Heart right ventricle (tissue), 16 donors: ENCODE data around the gene SLC1A3. TPM values are rescaled to one million over a fixed set of nuclear protein-coding genes. Genes with fewer than 3 reads are reported as not detected.
A peak's percentile ranks its signal among the peaks of the same experiment; 100 is the strongest.

ENCODE experiments used
- ATAC-seq, 8 donors: fragments of 200-7000 bp; cut with Tn5 transposase; one replicate each; pipeline ENCODE4 v1.9.1; 2020; ENCODE audit warnings: mild to moderate bottlenecking in 8 of 8, moderate library complexity in 8 of 8, moderate number of reproducible peaks in 1 of 8
- DNase-seq, 2 donors: peaks; one replicate each; pipeline ENCODE4 v3.0.0-alpha.2; 2020
- H3K27ac ChIP-seq, 10 donors: fragments of 200-600 bp; sonication (generic) in 2 of 10; one replicate each; pipeline versions ENCODE4 v1.5.0 to v1.8.0; 2020 to 2022; ENCODE audit warnings: mild to moderate bottlenecking in 3 of 10
- H3K27me3 ChIP-seq, 7 donors: fragments of 200-600 bp; one replicate each; pipeline ENCODE4 v1.8.0; 2021 to 2022; ENCODE audit warnings: mild to moderate bottlenecking in 2 of 7
- H3K36me3 ChIP-seq, 9 donors: fragments of 200-600 bp; sonication (generic) in 1 of 9; one replicate each; pipeline versions ENCODE4 v1.5.0 to v1.8.0; 2020 to 2022; ENCODE audit warnings: mild to moderate bottlenecking in 2 of 9
- H3K4me1 ChIP-seq, 9 donors: fragments of 200-600 bp; sonication (generic) in 1 of 9; one replicate each; pipeline versions ENCODE4 v1.5.0 to v1.8.0; 2020 to 2022; ENCODE audit warnings: mild to moderate bottlenecking in 4 of 9
- H3K4me3 ChIP-seq, 10 donors: fragments of 200-600 bp; sonication (generic) in 2 of 10; one replicate each; pipeline versions ENCODE4 v1.5.0 to v1.8.0; 2020 to 2022; ENCODE audit warnings: mild to moderate bottlenecking in 7 of 10, moderate library complexity in 2 of 10
- H3K9me3 ChIP-seq, 11 donors: fragments of 200-600 bp in 10 of 11; sonication (generic) in 2 of 11; one replicate each; pipeline versions ENCODE4 v1.5.0 to v1.8.0; 2013 to 2022; ENCODE audit warnings: mild to moderate bottlenecking in 2 of 11, control low read depth in 1 of 11, moderate library complexity in 1 of 11
- WGBS, 2 donors: extraction: QIAGEN DNeasy Blood & Tissue Kit; methylation state at CpG; one replicate each; pipeline ENCODE4 v1.1.7; 2013; ENCODE audit warnings: inconsistent platforms in 1 of 2; 5-methylcytosine and 5-hydroxymethylcytosine counted together
- intact Hi-C, 10 donors: fragments of 100-400 bp; cut with DNase I; formaldehyde crosslinking; loops; one replicate each; pipeline versions ENCODE4 v1.11.1 to v1.14.2; 2022
- polyA plus RNA-seq, 2 donors: library from polyadenylated mRNA; stranded (reverse); fragments of 200-250 nt; gene quantifications; one replicate each; pipeline ENCODE4 v1.2.3, GENCODE V29; 2013
- total RNA-seq, 10 donors: library from RNA; stranded (reverse); fragmentation: NEBNext Ultra II Directional in 3 of 10; extraction: Animal tissue kit (Norgen Biotek cat#: 25700) in 3 of 10; gene quantifications; one replicate each; pipeline versions ENCODE4 v1.2.1 to v1.2.4, GENCODE V29; 2021 to 2023
- TF ChIP-seq, protein P1 (sequence below), 9 donors: fragments of 200-600 bp; sonication (generic) in 2 of 9; IDR thresholded peaks; one replicate each; pipeline versions ENCODE4 v1.5.0 to v1.8.0; 2021 to 2022; ENCODE audit warnings: antibody characterized with exemption in 9 of 9, mild to moderate bottlenecking in 5 of 9, moderate library complexity in 1 of 9
- donor health status: Arrhythmogenic right ventricular cardiomyopathy.
- donor health status: ischemic (EF 13 %, LVEDD 7.1; RV severe dilation, severe dysfunction).
- donor health status: healthy with polysubstance abuse.
- donor health status: DM: no; HTN: yes; CAD: no.
- donor health status: DM: no; HTN: no; CAD: no.
- donor health status: ischemic (EF 25% LVEDD 6.9; RV normal size, moderate dysfunction).
- donor health status: ischemic (EF 25% LVEDD 5.7; RV mildly dilated, moderate dysfunction).
- donor health status: healthy.
- donor health status: DM: yes; HTN: yes; CAD: no.
- donor health status: Ischemic cardiomyopathy.
- donor health status: ischemic (EF 35%, LVEDD 5.7; RV mildly dilated, moderate dysfunction).
- donor health status: nonischemic (EF 11% LVEDD 7.7; RV severe dilation, severe dysfunction).
- donor health status: DM: yes; HTN: yes; CAD: no.
- donor health status: PGD.
- donor health status: ischemic (EF 29% LVEDD 5.4; RV normal size, mild dysfunction).
- donor health status: nonischemic (EF 23%, LVEDD 6.1; RV moderate dilation, normal function).

The SLC1A3 gene
- total and polyA plus RNA-seq, 12 donors, result 39.5 to 83.6 (median 58.5) TPM

DNA sequence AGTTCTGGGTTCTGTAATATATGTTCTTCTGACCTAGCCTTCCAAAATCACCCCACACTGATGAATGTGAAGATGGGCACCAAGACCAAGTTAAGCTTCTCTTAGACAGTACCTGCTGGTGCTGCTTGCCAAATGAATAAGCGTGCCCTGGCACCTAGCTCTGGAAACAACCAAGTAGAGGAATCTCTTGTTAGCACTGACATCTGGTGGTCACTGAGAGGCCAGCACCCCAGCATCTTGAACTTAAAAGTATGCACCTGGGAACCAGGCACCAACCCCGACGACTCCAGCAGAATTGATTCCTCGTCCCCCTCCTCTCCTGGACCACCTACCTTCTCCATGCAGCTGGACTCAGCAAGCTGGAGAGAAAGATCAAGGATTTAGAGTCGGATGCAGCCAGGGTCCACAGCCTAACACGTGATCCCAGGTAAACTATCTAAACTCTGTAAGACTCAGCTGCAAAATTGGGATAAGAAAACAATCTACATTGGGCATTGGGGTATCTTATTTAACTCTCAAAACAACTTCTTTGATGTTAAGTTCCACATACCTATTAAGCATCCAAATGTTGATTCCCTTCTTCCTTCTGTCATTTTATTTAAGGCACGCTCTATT, 89.8 kb downstream of the SLC1A3 start:
- peak; percentile 29 to 42 for DNase-seq

DNA sequence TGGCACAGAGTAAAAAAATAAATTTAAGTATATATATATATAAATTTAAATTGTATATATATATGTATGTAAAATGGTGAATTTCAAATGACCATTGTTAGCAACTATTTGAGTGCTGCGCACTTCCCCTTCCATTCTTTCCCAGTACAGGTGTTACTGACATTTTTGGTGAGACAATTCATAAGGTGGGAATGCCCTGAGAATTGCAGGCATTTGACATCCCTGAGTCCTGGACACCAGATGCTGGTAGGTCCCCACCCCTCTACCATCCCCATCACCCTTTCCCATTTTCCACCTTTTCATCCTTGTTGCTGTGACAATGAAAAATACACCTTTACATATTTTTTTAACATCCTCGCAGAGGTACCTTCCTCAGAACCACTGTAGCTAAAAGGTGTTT, 91.6 kb downstream of the SLC1A3 start:
- H3K27ac ChIP-seq, result no peak overlapping the region

More for the DNA sequence above, 89.8 kb downstream of the SLC1A3 start:
- no peaks in the 10 kb centered on the region for H3K9me3 ChIP-seq
- no peaks in the 10 kb centered on the region for H3K27me3 ChIP-seq
- intact Hi-C loops, result loop anchor here in 7 of 10 donors (1.0 to 10.0 kb wide), 7 partner anchors 171 to 451 kb away; partner anchors contain the start of gene NADK2 (in 1 of the 7)
- WGBS, 2 donors, result 34 to 37% methylated on average over 7 of the region's 7 CpGs
- no peaks in the 10 kb centered on the region for H3K36me3 ChIP-seq
- H3K4me1 ChIP-seq, result peaks cover 5 to 35% (median 20%) of the 10 kb centered on the region in 9 donors
- TF ChIP-seq, protein P1, sequence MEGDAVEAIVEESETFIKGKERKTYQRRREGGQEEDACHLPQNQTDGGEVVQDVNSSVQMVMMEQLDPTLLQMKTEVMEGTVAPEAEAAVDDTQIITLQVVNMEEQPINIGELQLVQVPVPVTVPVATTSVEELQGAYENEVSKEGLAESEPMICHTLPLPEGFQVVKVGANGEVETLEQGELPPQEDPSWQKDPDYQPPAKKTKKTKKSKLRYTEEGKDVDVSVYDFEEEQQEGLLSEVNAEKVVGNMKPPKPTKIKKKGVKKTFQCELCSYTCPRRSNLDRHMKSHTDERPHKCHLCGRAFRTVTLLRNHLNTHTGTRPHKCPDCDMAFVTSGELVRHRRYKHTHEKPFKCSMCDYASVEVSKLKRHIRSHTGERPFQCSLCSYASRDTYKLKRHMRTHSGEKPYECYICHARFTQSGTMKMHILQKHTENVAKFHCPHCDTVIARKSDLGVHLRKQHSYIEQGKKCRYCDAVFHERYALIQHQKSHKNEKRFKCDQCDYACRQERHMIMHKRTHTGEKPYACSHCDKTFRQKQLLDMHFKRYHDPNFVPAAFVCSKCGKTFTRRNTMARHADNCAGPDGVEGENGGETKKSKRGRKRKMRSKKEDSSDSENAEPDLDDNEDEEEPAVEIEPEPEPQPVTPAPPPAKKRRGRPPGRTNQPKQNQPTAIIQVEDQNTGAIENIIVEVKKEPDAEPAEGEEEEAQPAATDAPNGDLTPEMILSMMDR (IDR thresholded peaks at IDR 0.05), result peak; percentile 27 to 71 (median 64)
- no peak overlapping the region for H3K4me3 ChIP-seq
- peak in 1 of 8 donors; percentile 38 for ATAC-seq
- H3K27ac ChIP-seq, result no peak overlapping the region

DNA sequence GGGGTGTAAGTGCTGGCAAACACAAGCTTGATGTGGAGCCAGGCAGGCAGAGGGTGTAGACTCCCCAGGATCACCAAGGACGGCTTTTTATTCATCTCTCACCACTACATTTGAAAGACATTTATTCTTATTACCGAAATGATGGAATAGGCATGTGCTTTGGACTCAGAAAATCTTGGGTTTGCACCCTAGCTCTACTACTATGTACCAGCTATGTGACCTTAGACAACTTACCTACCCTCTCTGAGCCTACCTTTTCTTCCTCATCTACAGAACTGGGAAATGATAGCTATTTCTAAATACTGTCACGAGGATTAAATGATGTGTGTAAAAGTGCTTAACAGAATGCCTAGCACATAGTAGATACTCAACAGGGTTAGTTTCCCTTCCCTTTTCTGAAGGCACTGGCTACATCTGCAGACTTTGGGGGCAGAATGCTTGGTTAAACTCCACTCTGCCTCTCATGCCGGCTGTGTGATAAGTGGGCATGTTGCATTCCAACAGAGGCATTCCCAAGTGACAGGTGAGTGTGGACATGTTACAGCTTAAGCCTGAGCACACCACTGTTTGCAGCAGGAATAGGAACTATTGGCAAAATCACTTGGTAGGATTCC, 94.8 kb downstream of the SLC1A3 start:
- ATAC-seq, result peak; percentile 57 to 87 (median 78)
- TF ChIP-seq, protein P1 (IDR thresholded peaks at IDR 0.05), result no peak
- WGBS, 2 donors, result 33 to 40% methylated on average over 4 of the region's 4 CpGs
- Histone ChIP-seq H3K27ac (peak overlapping the region in 7 of 10 donors; percentile 40 to 74 (median 54)), H3K9me3 (peaks cover 0 to 4% (median 0%) of the 10 kb centered on the region in 11 donors), H3K36me3 (no peaks in the 10 kb centered on the region), H3K4me1 (peaks cover 0 to 46% (median 22%) of the 10 kb centered on the region in 9 donors), H3K27me3 (no peaks in the 10 kb centered on the region), H3K4me3 (no peak overlapping the region)
- DNase-seq, result peak in 1 of 2 donors; percentile 50
- intact Hi-C loops, result no loop called here

More for the DNA sequence above, 91.6 kb downstream of the SLC1A3 start:
- DNase-seq (no peak), ATAC-seq (no peak)
- intact Hi-C loops, result loop anchor here in 7 of 10 donors (5.0 to 10.0 kb wide), 6 partner anchors 173 to 453 kb away; partner anchors contain the start of gene NADK2 (in 1 of the 7)
- H3K4me1 ChIP-seq, result peaks cover 0 to 34% (median 11%) of the 10 kb centered on the region in 9 donors
- TF ChIP-seq, protein P1 (IDR thresholded peaks at IDR 0.05), result no peak
- no peaks in the 10 kb centered on the region for H3K27me3 ChIP-seq
- WGBS, 2 donors, result 94 to 95% methylated on average over 2 of the region's 2 CpGs
- peaks cover 0 to 4% (median 0%) of the 10 kb centered on the region in 11 donors for H3K9me3 ChIP-seq
- no peak overlapping the region for H3K4me3 ChIP-seq
- no peaks in the 10 kb centered on the region for H3K36me3 ChIP-seq

DNA sequence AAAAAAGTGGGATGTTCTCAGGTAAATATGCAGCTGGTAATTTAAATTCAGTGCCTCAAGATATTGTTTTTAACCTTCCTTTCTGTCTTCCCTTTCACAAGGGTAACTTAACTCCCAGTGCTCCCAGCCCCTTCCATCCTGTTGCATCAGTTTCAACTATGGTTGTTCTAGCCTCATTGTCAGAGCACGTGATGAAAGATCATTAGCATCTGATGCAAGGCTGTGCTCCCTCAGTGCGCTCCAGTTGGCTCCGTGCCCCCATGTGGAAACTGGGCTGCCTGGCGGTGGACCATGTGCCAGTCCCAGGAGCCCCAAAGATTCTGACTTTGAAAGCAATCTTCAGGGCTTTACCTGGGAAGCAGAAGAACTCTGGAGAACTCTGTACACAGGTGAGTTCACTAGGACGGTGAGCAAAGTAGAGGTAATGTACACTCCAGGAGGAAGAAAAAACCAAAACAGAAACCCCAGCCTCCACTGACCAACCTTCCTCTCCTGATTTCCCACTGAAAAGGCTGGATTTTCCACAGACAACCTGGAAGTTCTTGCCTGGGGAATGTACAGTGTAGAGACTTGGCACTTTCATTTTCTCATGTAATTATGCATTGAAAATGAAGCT, 96.9 kb downstream of the SLC1A3 start:
- H3K4me1 ChIP-seq, result peaks cover 0 to 46% (median 22%) of the 10 kb centered on the region in 9 donors
- 33 to 46% methylated on average over 5 of the region's 5 CpGs for WGBS, 2 donors
- H3K9me3 ChIP-seq, result peaks cover 0 to 18% (median 3%) of the 10 kb centered on the region in 11 donors
- intact Hi-C loops, result no loop called here
- ATAC-seq, result peak in 4 of 8 donors; percentile 18 to 55 (median 44)
- peak; percentile 27 to 53 for DNase-seq
- H3K4me3 ChIP-seq, result no peak overlapping the region
- no peaks in the 10 kb centered on the region for H3K36me3 ChIP-seq
- TF ChIP-seq, protein P1 (IDR thresholded peaks at IDR 0.05), result no peak
- peak overlapping the region in 7 of 10 donors; percentile 33 to 73 (median 61) for H3K27ac ChIP-seq
- no peaks in the 10 kb centered on the region for H3K27me3 ChIP-seq
